Adipocyte (in vitro differentiated cells): Measurements from ENCODE around the gene COL4A1.

Source experiments
- DNase-seq: peaks from one replicate; pipeline ENCODE4 v3.0.0-alpha.2; 2015; ENCODE audit warnings: low read depth
- H3K27me3 ChIP-seq: replicated peaks from 2 replicates; pipeline ENCODE4 v1.7.0; 2013; ENCODE audit warnings: mild to moderate bottlenecking, low read length, moderate library complexity; ENCODE audit not compliant: control insufficient read depth, insufficient read depth
- H3K36me3 ChIP-seq: 2 replicates; pipeline ENCODE4 v1.7.0; 2013; ENCODE audit warnings: low read length, mild to moderate bottlenecking, moderate library complexity; ENCODE audit not compliant: control insufficient read depth, insufficient read depth, severe bottlenecking
- H3K4me1 ChIP-seq: 2 replicates; pipeline ENCODE4 v1.7.0; 2013; ENCODE audit warnings: mild to moderate bottlenecking, low read length, moderate library complexity; ENCODE audit not compliant: control insufficient read depth, insufficient read depth
- H3K4me3 ChIP-seq: 2 replicates; pipeline ENCODE4 v1.7.0; 2013; ENCODE audit warnings: mild to moderate bottlenecking, low read length, moderate library complexity
- H3K9ac ChIP-seq: 2 replicates; pipeline ENCODE4 v1.7.0; 2013; ENCODE audit warnings: mild to moderate bottlenecking, low read length, moderate library complexity
- H3K9me3 ChIP-seq: 2 replicates; pipeline ENCODE4 v1.7.0; 2013; ENCODE audit warnings: mild to moderate bottlenecking, low read length, moderate library complexity; ENCODE audit not compliant: control insufficient read depth

COL4A1 gene

GRCh38 chr13:110195547-110196485 is 111.1 kb downstream of the COL4A1 start:
- no peak overlapping the region for H3K4me3 ChIP-seq
- DNase-seq = peak; percentile 20
- peaks cover 22% of the 10 kb centered on the region for H3K4me1 ChIP-seq
- H3K36me3 ChIP-seq = peaks cover 100% of the 10 kb centered on the region
- H3K27me3 ChIP-seq = no peaks in the 10 kb centered on the region
- no peaks in the 10 kb centered on the region for H3K9me3 ChIP-seq
- no peak overlapping the region for H3K9ac ChIP-seq

DNA sequence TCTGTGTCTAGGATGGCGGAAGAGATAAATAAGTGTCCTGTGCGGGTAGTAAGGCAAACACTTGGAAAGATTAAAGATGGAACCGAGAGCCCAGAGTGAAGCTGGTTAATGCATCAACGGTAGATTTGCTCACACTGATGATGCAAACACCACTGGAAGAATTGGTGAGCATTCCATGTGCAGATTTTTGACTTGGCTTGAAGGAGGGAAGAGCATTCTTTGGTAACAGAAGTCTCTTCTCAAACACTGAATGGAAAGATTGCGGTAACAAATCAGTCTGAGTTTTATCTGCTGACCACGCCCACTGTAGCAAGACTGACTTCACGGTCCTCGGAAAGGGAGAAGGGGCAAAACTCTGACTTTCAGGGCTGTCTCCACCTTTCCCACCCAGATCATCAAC is 112.5 kb downstream of the COL4A1 start:
- Histone ChIP-seq H3K4me1 (peaks cover 22% of the 10 kb centered on the region), H3K27me3 (no peaks in the 10 kb centered on the region), H3K9me3 (no peaks in the 10 kb centered on the region), H3K36me3 (peaks cover 100% of the 10 kb centered on the region), H3K9ac (no peak overlapping the region), H3K4me3 (no peak overlapping the region)
- no peak for DNase-seq

DNA sequence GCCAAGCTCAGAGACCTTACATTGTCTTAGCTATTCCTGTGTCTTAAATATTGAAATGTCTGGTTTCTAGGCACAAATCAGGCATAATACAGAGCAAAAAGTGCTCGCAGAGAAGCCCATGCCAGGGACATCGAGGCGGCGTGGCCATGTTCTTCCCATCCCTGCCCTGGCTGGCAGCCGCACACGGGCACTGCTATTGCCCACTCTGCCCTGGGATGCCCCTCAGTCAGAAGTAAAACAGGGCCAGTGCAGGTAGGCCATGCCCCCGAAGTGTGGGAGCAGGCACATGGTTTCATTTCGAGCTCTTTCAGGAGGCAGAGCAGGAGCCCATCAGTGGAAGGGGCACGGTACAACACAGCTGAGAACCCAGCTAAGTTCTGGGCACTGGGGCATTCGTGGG is 113.5 kb downstream of the COL4A1 start:
- Histone ChIP-seq H3K4me1 (peaks cover 27% of the 10 kb centered on the region), H3K36me3 (peaks cover 100% of the 10 kb centered on the region)

DNA sequence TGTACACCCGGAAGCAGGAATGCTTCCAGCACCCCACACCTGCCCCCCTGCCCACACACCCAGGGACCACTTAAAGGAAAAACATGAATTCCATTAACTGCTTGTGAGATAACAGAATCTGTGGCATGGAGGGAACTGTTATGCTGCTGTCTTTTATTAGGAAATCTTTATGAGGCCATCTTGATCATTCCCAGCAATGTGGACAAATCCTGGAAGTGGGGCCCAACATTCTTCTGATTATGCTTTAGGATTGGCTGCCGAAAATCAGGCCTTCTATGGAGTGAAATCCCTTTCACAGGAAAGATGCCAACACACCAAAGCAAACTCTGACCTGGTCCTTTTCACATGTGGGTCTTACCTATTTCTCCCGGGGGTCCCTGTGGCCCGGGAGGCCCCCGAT is 114.5 kb downstream of the COL4A1 start:
- H3K9me3 ChIP-seq = no peaks in the 10 kb centered on the region
- no peak for DNase-seq
- peaks cover 100% of the 10 kb centered on the region for H3K36me3 ChIP-seq
- no peak overlapping the region for H3K4me3 ChIP-seq
- H3K27me3 ChIP-seq = no peaks in the 10 kb centered on the region
- peaks cover 31% of the 10 kb centered on the region for H3K4me1 ChIP-seq
- no peak overlapping the region for H3K9ac ChIP-seq

More for the DNA sequence above, 113.5 kb downstream of the COL4A1 start:
- H3K4me3 ChIP-seq = no peak overlapping the region
- no peak for DNase-seq
- no peaks in the 10 kb centered on the region for H3K9me3 ChIP-seq
- no peak overlapping the region for H3K9ac ChIP-seq
- no peaks in the 10 kb centered on the region for H3K27me3 ChIP-seq

GRCh38 chr13:110187641-110188161 is 119.3 kb downstream of the COL4A1 start:
- Histone ChIP-seq H3K36me3 (peaks cover 100% of the 10 kb centered on the region), H3K9me3 (no peaks in the 10 kb centered on the region), H3K9ac (no peak overlapping the region), H3K4me3 (no peak overlapping the region), H3K4me1 (peaks cover 15% of the 10 kb centered on the region), H3K27me3 (no peaks in the 10 kb centered on the region)
- DNase-seq = peak; percentile 46

DNA sequence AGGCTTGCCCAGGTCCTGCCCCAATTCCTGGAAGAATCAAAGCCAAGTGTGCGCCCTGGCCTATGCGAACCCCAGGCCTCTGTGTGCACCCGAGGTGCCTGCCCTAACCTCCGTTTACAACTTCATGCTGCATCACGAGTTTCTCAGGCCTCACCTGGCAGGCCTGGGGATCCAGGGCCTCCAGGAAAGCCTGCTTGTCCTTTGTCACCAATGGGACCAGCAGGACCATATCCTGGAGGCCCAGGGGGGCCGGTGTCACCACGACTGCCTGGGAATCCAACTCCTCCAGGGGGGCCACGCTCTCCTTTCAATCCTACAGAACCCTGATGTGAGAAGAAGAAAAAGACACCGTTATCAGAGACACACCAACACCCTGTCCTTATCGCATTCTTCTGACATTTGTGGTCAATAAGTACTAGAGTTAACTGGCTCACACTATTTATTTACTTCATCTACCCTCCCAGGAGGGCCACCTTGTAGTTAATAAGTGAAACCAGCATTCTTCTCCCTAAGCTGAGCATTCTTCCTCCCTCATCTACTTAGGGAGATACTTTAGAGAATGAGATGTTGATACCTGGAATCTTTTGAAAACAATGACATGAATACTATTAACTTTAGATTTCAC is 120.6 kb downstream of the COL4A1 start:
- Histone ChIP-seq H3K27me3 (no peaks in the 10 kb centered on the region), H3K36me3 (peaks cover 100% of the 10 kb centered on the region), H3K4me3 (no peak overlapping the region), H3K9ac (no peak overlapping the region), H3K9me3 (no peaks in the 10 kb centered on the region), H3K4me1 (peaks cover 15% of the 10 kb centered on the region)
- DNase-seq = no peak

- no peaks in the 10 kb centered on the region for H3K27me3 ChIP-seq
- peaks cover 100% of the 10 kb centered on the region for H3K36me3 ChIP-seq
- H3K4me1 ChIP-seq = peaks cover 15% of the 10 kb centered on the region
- H3K9ac ChIP-seq = no peak overlapping the region
- H3K9me3 ChIP-seq = no peaks in the 10 kb centered on the region
- no peak for DNase-seq
- no peak overlapping the region for H3K4me3 ChIP-seq
Observed at GRCh38 chr13:110185696-110186095, 121.3 kb downstream of the COL4A1 start.

GRCh38 chr13:110183910-110184309 is 123.0 kb downstream of the COL4A1 start:
- H3K36me3 ChIP-seq = peaks cover 100% of the 10 kb centered on the region
- no peak overlapping the region for H3K9ac ChIP-seq
- H3K4me1 ChIP-seq = peaks cover 14% of the 10 kb centered on the region
- H3K9me3 ChIP-seq = no peaks in the 10 kb centered on the region
- DNase-seq = no peak
- H3K27me3 ChIP-seq = no peaks in the 10 kb centered on the region
- no peak overlapping the region for H3K4me3 ChIP-seq

DNA sequence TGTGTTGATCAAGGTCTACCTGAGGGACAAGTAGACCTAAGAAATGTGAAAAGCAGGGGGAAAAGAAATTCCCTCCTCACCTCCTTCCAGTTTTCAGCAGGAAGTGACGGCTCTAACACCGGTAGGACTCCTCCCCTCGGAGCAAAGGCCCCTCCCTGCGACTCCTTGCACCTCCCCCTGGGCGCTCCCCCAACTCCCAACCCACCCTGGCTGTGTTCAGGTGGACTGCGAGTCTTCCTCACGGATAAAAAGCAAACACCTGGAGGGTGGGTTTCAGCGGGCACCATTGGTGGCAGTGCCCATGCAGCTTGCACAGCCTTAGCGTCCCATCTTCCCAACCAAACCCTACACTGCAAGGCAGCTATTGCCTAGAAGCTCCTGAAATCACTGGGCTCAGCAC is 124.5 kb downstream of the COL4A1 start:
- Histone ChIP-seq H3K9me3 (no peaks in the 10 kb centered on the region), H3K27me3 (no peaks in the 10 kb centered on the region), H3K4me3 (no peak overlapping the region), H3K4me1 (peaks cover under 1% of the 10 kb centered on the region), H3K36me3 (peaks cover 100% of the 10 kb centered on the region), H3K9ac (no peak overlapping the region)
- DNase-seq = no peak

- Histone ChIP-seq H3K27me3 (no peaks in the 10 kb centered on the region), H3K4me3 (no peak overlapping the region), H3K36me3 (peaks cover 100% of the 10 kb centered on the region), H3K9ac (no peak overlapping the region), H3K4me1 (no peaks in the 10 kb centered on the region), H3K9me3 (no peaks in the 10 kb centered on the region)
- no peak for DNase-seq
Observed at GRCh38 chr13:110182003-110182402, 125.0 kb downstream of the COL4A1 start.

- H3K9me3 ChIP-seq = no peaks in the 10 kb centered on the region
- H3K4me3 ChIP-seq = no peak overlapping the region
- H3K36me3 ChIP-seq = peaks cover 100% of the 10 kb centered on the region
- H3K4me1 ChIP-seq = no peaks in the 10 kb centered on the region
- no peaks in the 10 kb centered on the region for H3K27me3 ChIP-seq
- no peak overlapping the region for H3K9ac ChIP-seq
- DNase-seq = no peak
Observed at GRCh38 chr13:110179857-110180147, 127.2 kb downstream of the COL4A1 start.
